Measurements from ENCODE around the gene SNCAIP.

- TF ChIP-seq NR2C1 (IDR thresholded peaks at IDR 0.05) (no peak), NR2C1 (tag; IDR thresholded peaks at IDR 0.05) (no peak), CREM (IDR thresholded peaks at IDR 0.05; ENCODE audit: low read depth) (no peak), SMARCC2 (IDR thresholded peaks at IDR 0.05; ENCODE audit: low read depth) (no peak), MGA (IDR thresholded peaks at IDR 0.05) (no peak), POU5F1 (IDR thresholded peaks at IDR 0.05; ENCODE audit: borderline replicate concordance, low read depth, low read length, partially characterized antibody) (no peak), ATF3 (IDR thresholded peaks at IDR 0.05) (no peak), ATF3 (CRISPR knock-in tag; conservative IDR thresholded peaks at IDR 0.05) (no peak), CC2D1A (IDR thresholded peaks at IDR 0.05) (no peak), ZNF274 (IDR thresholded peaks at IDR 0.05; ENCODE audit: borderline replicate concordance, low read depth, low read length) (no peak)
Observed at GRCh38 chr5:122462486-122462885, 150.4 kb downstream of the SNCAIP start.
